ENCODE data around the gene PADI6. TPM values are rescaled to one million over a fixed set of nuclear protein-coding genes. Genes with fewer than 3 reads are reported as not detected.

Gene PADI6
- total and polyA plus RNA-seq, 9 of the 15 experiments (the other 6 are each of a cell fraction or from before 2014, with no cell fraction given), result not detected

GRCh38 chr1:17356387-17357026, 15.5 kb upstream of the PADI6 start:
- Histone ChIP-seq H3K4me1 (replicated peaks in 1 of 2; ENCODE audit: control insufficient read depth in 2 of 2, insufficient read depth in 2 of 2, low read length in 2 of 2) (peaks cover 13 to 20% of the 10 kb centered on the region in 2 experiments; a peak in 4 of 5 replicates), H3K4me3 (no peak overlapping the region), H3K27ac (ENCODE audit: extremely low read depth, low read depth, low read length) (no peak overlapping the region), H2AFZ (ENCODE audit: low read depth, low read length) (peak overlapping the region; percentile 30), H3K9me1 (ENCODE audit: control insufficient read depth, insufficient read depth, low read length) (no peaks in the 10 kb centered on the region), H3K9ac (ENCODE audit: insufficient read depth in 1 of 2, low read depth in 2 of 2, low read length in 2 of 2) (peak overlapping the region in 1 of 2 experiments; percentile 23; a peak in 1 of 4 replicates), H3K79me2 (ENCODE audit: control insufficient read depth, insufficient read depth, low read length) (no peaks in the 10 kb centered on the region), H3K36me3 (ENCODE audit: control insufficient read depth, insufficient read depth, low read length) (no peaks in the 10 kb centered on the region), H4K20me1 (replicated peaks; ENCODE audit: control insufficient read depth, insufficient read depth, low read length) (no peaks in the 10 kb centered on the region), H3K4me2 (ENCODE audit: insufficient read depth, low read length) (no peak overlapping the region), H3K9me3 (replicated peaks; ENCODE audit: control insufficient read depth, insufficient read depth, low read depth, low read length) (no peaks in the 10 kb centered on the region), H3K27me3 (ENCODE audit: control insufficient read depth in 2 of 2, insufficient read depth in 2 of 2, low read length in 2 of 2) (peaks cover 12 to 38% of the 10 kb centered on the region in 2 experiments; a peak in 4 of 5 replicates)
- no peak for FAIRE-seq
- BruUV-seq (replicated peaks), result no TSS peak
- ATAC-seq, result no peak
- no peak for DNase-seq (ENCODE audit: extremely low read depth in 1 of 4, low spot score in 3 of 4)
- WGBS (ENCODE audit: insufficient coverage, low coverage, missing lambda C conversion rate), result 25% methylated on average over 11 of the region's 12 CpGs
- ChIA-PET POLR2A (interaction anchor here (0.6 to 1.0 kb wide), 2 partner anchors 37 to 95 kb away, joined by 3 to 4 read pairs; no protein-coding TSS in a partner anchor), CTCF (ENCODE audit: low intra/inter-chr PET ratio) (no interaction called here)
- no peak for TF ChIP-seq E4F1 (CRISPR knock-in tag; IDR thresholded peaks at IDR 0.05; ENCODE audit: borderline replicate concordance)
- TF ChIP-seq NFIC (IDR thresholded peaks at IDR 0.05), result peak; percentile 66
- no peak for TF ChIP-seq JUN (IDR thresholded peaks at IDR 0.05; ENCODE audit: borderline replicate concordance, low read depth, low read length)
- no peak for TF ChIP-seq JUN (CRISPR knock-in tag; IDR thresholded peaks at IDR 0.05; ENCODE audit: borderline replicate concordance)
- TF ChIP-seq CBFB (CRISPR knock-in tag; IDR thresholded peaks at IDR 0.05), result 0 out of 2 replicates have a peak, but pooled peaks have one; percentile 24
- TF ChIP-seq ZKSCAN1 (IDR thresholded peaks at IDR 0.05; ENCODE audit: low read depth, low read length), result peak; percentile 91
- intact Hi-C loops (cut with micrococcal nuclease), result no loop called here
- in situ Hi-C loops (cut with MboI), result no loop called here
